HG03025 (cell line): ENCODE data around the gene PLCB1.

ENCODE experiments used
- ATAC-seq: cut with Tn5 transposase; IDR thresholded peaks from one replicate; pipeline ENCODE4 v1.9.1; 2021; ENCODE audit warnings: mild to moderate bottlenecking, moderate library complexity; ENCODE audit not compliant: unreplicated experiment, low FRiP score

The PLCB1 gene

DNA sequence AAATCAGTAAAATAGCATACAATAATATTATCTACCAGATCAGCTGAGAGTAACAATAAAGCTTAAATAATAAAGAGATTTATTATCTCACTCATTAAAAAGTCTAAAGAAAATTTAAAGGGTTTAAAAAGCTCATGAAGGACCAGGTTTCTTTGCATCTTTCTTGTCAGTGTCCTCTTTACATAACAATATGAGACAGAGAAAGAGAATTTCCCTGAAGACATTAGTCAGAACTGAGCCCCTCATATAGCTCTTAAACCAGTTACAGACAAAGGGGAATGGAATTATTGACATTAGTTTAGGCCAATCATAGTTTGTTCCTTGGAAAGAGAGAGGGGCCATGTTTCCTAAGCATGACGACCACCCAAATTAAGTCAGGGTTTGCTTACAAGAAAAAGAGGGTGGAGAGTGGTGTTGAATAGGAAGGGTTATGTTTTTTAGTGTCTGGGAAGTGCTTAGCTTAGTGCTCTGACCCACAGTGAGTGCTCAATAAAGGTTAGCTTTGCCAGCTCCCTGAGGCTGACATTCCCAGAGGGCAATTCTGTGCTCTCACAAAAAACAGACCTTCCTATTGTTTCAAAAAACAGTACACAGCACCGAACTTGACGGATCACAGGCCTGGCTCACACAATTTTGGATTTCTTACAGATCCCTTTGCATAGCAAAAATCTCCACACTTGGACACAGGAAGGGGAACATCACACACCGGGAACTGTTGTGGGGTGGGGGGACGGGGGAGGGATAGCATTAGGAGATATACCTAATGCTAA lies 3.6 kb upstream of the PLCB1 start:
- no peak for ATAC-seq

DNA sequence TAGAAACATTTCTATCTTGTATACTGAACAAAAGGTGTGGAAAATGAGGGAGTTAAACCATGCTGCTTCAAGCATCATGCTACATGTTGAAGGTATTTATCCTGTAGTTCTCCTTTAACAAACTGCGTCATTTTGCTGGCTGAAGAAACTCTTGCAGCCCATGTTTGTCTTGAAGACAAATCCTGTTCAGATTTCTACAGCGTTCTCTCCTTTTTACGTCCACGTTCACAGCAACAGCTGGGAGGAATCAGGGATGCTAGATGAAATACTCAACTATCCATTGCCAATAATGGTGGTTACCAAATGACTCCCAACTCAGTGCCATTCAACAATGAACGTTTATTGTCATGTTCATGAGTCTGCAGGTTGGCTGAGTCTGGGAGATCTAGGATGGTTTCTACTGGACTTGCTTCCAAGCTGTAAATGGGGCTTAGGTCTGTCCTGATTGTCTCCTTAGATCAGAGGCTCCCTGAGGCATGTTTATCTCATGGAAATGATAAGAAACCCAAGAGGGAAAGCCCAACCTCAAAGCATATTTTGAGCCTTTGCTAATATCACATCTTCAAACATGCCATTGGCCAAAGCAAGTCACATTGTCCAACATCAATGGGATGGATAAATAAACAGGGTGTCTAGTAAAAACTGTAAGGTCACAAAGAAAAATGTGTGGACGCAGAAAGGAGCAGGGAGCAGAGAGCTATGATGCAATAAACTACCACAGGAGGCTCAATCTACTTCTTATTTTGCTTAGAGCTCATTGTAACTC lies 2.7 kb upstream of the PLCB1 start:
- ATAC-seq = no peak

DNA sequence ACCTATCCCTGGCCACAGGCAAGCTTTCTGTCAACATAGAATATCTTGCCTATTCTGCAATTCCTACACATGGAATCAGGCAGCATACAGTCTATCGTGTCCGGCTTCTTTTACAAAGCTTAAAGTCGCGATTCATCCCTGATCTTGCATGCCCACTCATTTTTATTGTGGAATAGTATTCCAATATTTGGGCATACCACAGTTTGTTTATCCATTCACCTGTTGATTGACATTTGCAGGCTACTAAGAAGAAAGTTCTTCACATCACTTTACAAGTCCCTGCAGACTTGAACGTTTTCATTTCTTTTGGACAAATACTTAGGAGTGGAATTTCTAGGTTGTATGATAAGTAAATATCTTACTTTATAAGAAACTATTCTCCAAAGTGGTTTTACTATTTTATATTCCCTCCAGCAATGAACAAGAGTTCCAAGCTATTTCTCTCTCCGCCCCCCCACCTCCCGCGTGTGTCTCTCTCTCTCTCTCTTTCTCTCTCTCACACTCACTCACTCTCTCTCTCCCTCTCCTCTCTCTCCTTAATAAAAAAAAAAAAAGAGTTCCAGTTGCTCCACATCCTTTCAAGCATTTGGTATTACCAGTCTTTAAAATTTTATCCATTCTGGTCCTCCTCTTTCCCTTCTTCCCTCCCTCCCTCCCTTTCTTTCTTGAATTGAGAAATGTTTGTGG lies 1.1 kb upstream of the PLCB1 start:
- no peak for ATAC-seq

DNA sequence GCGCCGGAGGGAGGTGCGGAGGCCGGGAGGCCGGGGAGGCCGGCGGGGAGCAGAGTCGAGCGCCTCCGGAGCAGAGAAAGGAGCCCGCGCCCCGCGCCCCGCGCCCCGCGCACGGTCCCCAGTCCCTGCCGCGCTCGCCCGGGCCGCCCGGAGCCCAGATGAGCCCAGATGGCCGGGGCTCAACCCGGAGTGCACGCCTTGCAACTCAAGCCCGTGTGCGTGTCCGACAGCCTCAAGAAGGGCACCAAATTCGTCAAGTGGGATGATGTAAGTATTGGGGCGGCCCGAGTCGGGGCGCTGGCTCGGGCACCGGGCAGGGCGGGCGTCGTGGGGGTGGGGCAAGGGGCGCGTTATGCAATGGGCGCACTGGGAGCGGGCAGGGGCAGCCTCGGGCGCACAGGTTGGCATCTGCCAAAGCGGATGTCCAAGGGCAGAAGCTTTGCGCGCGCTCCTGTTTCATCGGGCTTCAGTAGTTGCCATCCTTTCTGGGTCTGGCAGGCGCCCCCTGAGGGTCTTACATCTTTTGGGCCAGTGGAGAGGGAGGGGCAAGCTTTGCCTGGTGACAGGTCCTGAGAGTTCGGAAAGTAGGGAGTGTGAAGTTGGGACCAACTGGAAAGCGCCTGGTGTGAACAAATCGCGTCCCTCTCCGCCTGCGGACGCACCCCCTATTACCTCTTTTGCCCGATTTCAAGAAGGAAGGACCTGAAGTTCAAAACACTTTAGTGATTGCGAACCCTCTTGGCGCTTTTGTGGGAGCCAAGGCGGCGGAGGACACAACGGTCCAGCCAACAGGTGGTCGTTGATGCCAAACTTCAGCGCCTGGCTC lies 631 bp downstream of the PLCB1 start:
- no peak for ATAC-seq

DNA sequence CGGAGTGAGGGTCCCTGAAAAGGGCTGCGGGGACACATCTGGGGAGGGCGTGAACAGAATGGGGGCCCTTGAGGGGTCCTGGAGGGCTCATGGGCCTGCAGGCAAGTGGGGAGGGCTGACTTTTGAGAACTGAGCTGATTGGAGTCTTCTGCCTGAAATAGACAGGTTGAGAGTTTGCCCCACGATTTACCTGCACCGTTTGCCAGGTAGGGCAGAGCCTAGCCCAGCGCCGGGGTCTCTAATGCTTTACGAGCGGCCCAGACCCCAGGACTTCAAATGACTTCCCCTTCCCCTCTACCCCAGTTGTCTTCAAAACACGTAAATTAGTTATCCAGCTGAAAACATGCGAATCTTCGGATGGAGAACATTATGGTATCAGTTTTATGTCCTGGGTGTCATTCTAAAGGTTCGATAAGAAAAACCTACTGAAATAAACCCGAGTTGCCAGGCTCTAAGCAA lies 1.3 kb downstream of the PLCB1 start:
- ATAC-seq = no peak

DNA sequence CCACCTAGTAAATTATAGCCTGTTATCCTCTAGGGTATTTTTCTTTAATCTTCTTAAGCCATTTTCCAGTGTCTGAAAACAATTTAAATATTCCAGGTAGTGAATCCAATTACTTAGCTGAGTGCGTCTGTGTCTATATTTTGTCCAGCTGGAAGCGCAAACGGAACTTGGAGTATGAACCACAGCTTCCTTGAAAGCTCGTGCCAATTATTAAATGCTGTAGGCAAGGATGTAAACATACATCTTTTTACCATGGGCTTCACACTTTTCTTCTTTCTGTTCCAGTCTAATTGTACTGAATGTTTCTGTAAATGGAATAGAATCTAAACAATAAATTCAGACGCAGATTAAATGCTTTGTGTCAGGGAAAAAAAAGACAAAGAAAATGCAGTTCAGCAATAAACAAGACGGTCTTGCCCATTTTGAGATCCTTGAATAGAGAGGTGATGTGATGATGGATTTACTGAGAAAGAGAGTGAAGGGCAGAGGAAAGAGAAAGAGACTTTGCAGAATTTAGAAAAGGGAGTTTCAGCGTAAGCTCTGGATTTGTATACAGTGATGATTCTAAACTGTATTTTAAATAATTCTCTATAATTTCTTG lies 1.9 kb downstream of the PLCB1 start:
- ATAC-seq = no peak

DNA sequence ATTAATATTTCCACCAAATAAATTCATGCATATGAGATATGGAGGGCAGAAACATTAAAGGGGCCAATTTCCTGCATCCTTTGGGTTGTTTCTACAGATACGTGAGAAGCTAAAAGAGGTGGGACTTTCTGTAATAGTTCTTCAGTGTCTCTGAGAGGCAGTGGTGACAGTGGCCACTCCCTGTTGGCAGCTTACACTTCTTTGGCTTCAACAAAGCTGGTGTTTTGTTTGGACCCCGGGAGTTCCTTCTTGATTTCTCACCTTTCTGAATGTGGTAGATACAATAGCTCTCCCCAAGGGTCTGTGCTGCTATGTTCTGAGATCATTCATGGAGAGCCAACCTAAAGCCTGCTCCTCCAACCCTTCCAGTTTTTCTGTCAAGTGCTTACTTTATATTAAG lies 7.8 kb downstream of the PLCB1 start:
- no peak for ATAC-seq

DNA sequence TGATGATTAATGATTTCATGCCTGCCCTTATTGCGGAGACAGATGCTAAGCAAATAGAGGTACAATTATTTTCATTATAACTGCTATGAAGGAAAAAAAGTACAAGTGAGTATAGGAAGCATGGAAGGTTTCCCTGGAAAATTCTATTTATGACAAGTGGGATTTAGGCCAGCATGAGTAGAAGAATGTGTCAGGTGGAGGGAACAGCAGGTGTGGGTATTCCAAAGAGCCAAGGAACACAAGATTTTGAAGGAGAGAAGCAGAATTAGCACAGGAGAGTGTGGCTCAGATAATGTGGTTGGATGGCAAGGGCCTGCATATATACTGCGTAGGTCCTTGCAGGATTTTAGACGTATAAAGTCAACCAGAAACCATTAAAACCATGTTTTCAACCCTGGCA lies 11.4 kb downstream of the PLCB1 start:
- ATAC-seq = no peak

DNA sequence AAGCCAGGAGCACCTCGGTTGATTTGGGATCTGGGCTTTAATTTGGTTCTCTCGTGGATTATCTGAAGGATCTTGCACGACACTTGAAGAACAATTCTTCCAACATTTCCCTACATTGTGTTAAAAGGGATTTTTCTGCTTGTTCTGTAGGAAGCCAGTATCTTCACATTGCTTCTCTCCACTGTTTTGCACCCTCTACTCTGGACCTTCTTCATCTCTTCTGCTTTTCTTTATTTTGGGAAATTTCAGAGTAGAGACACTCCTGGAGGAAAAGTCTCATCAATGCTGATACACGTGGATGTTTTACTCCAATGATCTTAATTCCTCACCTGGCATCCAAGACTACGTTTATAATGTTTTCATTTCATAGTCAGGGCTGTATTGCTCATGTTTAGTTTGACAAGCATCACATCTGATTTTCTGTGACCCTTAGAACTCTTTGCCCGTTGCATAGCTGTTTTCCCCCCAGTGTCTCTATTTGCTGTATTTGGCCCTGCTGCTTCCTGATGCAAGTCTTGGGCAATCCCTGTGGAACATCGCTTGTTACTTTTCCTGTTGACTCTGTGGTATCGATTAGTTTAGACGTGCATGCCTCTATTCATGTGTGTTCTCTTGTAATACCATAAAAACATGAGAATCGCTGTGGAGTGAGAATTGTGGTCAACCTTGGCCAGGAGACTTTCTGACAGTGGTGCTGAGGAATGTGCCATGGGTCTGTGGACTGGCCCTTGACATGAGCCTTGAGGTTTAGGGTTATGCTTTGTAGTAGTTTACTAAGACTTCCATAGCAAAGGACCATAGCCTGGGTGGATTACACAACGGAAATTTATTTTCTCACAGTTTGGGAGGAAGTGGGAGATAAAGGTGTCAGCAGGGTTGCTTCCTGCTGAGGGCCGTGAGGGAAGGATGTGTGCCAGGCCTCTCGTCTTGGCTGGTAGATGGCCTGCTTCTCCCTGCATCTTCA lies 12.5 kb downstream of the PLCB1 start:
- no peak for ATAC-seq

DNA sequence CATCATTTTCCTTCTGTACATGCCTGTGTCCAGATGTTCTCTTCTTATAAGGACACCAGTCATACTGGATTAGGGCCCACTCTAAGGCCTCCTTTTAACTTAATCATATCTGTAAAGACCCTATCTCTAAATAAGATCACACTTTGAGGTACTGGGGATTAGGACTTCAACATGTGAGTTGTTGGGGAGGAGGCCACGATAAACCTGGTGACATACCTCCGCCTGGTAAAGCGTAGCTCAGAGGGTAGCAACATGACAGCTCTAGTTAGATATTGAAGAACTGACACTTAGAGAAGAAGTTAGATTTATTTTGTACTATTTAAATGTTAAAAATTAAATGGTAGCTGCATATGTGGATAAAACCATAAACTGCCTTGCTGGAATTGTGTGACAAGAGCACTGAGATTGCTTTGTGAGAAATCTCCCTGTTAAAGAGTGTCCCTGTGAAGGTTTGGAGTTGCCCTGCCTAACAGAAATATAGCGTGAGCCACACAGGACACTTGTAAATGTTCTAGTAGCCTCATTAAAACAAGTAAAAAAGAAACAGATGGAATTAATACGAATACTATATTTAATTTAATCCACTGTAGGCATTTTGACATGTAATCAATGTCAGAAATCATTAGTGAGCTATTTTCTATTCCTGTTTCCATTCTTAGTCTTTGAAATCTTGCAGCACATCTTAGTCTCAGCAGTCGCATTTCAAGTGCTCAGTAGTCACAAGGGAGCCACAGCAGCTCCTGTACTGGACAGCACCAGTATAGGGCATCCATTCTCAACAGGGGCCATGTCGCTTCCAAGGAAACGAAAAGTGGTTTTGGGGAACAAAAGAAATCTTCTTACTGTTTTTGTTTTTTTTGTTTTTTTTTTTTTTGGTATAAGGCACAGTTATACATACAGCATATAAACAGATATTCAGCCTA lies 13.4 kb downstream of the PLCB1 start:
- ATAC-seq = no peak

DNA sequence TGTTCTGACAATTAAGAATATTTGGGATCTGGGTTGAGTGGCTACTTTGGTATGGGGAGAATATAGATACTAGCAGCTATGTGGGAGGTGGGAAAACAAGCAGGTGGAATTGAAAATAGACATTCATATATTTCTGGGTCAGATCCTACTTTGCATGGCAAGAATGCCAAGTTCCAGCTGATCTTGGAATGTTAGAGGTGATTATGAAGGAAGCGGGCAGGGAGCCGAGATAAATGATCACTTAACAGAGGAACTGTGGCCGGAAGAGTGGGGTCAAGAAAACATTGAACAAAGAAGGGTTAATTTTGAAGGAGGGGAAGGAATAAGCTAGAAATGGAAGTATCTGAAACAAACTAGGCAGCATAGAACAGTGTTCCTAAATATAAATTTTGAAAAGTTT lies 15.4 kb downstream of the PLCB1 start:
- no peak for ATAC-seq

DNA sequence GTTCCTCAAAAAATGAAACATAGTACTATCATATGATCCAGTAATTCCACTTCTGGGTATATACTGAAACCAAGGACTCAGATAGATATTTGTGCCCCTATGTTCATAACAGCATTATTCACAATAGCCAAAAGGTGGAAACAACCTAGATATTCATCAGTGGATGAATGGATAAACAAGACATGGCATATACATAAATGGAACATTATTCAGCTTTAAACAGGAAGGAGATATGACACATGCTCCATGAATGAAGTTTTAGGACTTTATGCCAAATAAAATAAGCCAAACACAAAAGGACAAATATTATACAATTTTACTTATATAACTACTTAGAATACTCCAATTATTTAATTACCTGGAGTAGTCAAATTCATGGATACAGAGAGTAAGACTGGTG lies 16.4 kb downstream of the PLCB1 start:
- ATAC-seq = no peak

DNA sequence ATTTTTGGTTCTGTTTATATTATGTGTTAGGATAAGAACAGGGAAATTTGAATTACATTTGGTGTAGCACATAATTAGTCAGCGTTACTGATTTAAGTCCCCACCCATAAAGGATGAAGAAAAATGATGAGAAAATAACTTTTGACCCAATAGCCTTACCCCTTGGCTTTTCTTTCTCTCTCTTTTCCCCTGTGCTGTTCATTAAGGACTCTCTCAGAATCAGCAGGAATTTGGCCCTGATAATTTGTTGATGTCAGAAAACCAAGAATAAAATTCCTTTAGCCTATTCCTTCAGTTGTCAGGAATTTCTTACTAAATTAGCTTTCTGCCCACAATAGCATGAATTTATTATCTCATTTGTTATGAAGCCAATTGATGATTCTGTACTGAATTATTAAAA lies 18.5 kb downstream of the PLCB1 start:
- ATAC-seq = no peak

DNA sequence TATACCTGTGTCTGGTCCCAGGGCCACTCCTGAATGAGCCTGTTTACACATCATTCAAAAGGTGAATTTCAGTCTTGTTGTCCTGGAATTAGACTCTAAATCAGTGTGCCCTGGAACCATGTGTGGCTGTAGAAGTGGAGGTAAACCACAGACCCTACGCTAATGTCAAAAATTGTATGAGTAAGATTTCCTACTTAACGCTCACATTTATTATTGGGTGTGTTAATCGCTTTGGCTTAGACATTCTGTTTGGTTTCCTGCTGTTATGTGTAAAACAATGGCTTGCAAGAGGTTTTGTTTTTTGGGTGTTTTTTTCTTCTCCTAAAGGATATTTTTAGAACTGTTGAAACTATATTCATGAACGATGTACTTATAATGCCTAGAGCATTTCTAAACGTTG lies 19.3 kb downstream of the PLCB1 start:
- ATAC-seq = no peak

DNA sequence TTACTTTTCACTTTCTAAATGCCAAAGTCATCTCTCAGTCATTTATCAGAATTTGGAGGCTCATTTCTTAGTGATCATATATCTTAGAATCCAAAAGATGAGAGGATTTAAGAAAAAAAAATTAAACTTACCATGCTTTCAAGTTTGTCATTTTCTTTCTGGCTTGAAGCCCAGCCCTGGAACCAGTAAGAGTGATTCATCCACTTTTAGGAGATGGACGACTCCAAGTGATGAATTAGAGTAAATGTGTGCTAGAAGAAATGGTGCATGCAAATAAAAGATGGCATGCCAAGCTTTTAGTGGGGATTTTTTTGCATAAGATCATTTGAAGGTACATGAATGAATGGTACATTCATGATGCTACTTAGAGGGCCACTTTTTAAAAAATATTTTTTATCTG lies 20.1 kb downstream of the PLCB1 start:
- ATAC-seq = no peak

DNA sequence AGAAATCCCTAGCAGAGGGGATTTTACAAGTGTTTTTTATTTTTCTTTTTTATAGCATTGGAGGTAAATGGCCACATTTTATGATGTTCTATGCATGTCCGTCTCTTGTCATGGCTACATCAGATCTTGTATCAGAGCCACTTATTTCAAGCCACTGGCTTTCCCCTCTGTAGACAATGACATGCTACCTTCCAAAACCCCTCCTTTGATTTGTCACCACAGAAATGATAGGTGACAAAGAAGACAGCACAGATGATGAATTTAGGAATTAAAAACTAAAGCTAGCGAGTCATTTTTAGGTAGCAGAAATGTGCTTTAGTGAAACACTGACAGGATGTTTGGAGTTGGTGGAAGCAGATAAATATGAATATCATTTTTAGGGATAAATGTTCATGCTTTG lies 20.8 kb downstream of the PLCB1 start:
- ATAC-seq = no peak

DNA sequence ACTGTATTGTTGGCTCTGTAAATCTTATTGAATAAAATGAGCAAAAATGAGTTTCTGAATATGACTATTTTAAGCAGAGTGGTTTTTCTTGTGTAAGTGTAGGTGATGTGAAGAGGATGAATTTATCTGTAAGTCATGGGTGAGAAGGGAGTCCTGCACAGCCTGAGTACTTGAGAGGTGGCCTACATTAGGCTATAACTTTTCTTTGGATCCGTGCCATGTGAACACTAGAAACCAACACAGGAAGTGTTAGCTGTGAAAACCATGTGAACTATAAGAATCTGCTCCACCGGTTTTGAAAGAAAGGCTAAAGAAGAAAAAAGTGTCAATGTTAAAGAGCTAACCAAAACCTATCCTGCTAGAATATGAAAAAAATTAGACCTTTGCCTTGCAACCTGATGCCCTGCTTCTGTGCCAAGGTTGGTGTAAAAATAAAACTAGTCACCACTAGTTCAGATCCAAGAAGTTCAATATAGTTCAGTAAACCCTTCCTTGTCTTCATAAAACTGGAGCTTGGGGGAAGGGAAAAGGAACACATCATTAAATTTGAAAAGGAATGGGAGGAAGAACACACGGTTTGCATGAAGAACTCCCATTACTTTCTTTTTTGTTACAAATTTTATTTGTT lies 21.3 kb downstream of the PLCB1 start:
- ATAC-seq = no peak

DNA sequence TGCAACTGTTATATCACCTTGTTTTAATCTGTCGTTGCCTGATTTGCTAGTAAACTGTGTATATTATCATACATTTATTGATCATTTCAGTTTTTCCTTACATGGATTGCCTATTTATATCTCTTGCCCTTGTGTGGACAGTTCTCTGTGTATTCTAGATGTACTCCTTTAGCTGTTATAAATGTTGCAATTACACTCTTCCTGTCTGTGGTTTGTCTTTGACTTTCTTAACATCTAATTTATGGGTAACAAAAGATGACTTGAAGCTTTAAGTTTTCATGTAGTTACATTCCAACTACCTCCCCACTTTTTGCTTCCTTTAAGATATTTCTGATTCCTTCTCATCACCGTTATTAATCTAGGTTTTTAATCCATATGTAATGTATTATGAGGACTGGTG lies 22.6 kb downstream of the PLCB1 start:
- ATAC-seq = no peak
